ENCODE measurements around the gene CHMP5. TPM values are rescaled to one million over a fixed set of nuclear protein-coding genes. Genes with fewer than 3 reads are reported as not detected.

CHMP5 gene
- total and polyA plus RNA-seq, 8 donors = 9.8 to 164 (median 64.3) TPM

GRCh38 chr9:33236571-33236970, 28.3 kb upstream of the CHMP5 start:
- DNase-seq = no peak
- peaks cover 8 to 23% (median 15%) of the 10 kb centered on the region in 4 donors for H3K4me1 ChIP-seq
- no peak overlapping the region for H3K27ac ChIP-seq
- H3K36me3 ChIP-seq = no peaks in the 10 kb centered on the region
- intact Hi-C loops (cut with DNase I; ENCODE audit: low total_unique reads) = no loop called here
- H3K9me3 ChIP-seq = no peaks in the 10 kb centered on the region
- peaks cover 0 to 6% (median 0%) of the 10 kb centered on the region in 3 donors for H3K27me3 ChIP-seq
- no peak overlapping the region for H3K4me3 ChIP-seq
- TF ChIP-seq POLR2AphosphoS5 (IDR thresholded peaks at IDR 0.05) = no peak
- TF ChIP-seq CTCF (IDR thresholded peaks at IDR 0.05) = no peak
- TF ChIP-seq POLR2A (IDR thresholded peaks at IDR 0.05) = no peak
- TF ChIP-seq EP300 (IDR thresholded peaks at IDR 0.05) = no peak
- WGBS, 5 donors = 80 to 89% (median 86%) methylated on average over 3 of the region's 3 CpGs

GRCh38 chr9:33239921-33240320, 24.9 kb upstream of the CHMP5 start, which contains the start of gene SPINK4:
SPINK4 (plus strand) TSS chr9:33240167; CDS start chr9:33240209, 42 bp downstream.
- 0 to 37% (median 14%) methylated on average over 3 to 7 of the region's 7 CpGs for WGBS, 5 donors
- no peak within 1 kb of the TSS for H3K27ac ChIP-seq
- no peaks in the 10 kb centered on the region for H3K36me3 ChIP-seq
- no peaks in the 10 kb centered on the region for H3K9me3 ChIP-seq
- intact Hi-C loops (cut with DNase I; ENCODE audit: low total_unique reads) = no loop called here
- no peak within 1 kb of the TSS for H3K4me3 ChIP-seq
- no peak for TF ChIP-seq CTCF (IDR thresholded peaks at IDR 0.05)
- no peak for TF ChIP-seq POLR2AphosphoS5 (IDR thresholded peaks at IDR 0.05)
- no peak for TF ChIP-seq POLR2A (IDR thresholded peaks at IDR 0.05)
- TF ChIP-seq EP300 (IDR thresholded peaks at IDR 0.05) = no peak
- H3K4me1 ChIP-seq = peaks cover 0 to 10% (median 8%) of the 10 kb centered on the region in 4 donors
- peak; percentile 36 to 51 for DNase-seq
- H3K27me3 ChIP-seq = peaks cover 0 to 6% (median 0%) of the 10 kb centered on the region in 3 donors

- peaks cover 0 to 10% (median 7%) of the 10 kb centered on the region in 4 donors for H3K4me1 ChIP-seq
- WGBS, 5 donors = 64 to 73% (median 67%) methylated on average over 5 of the region's 5 CpGs
- H3K36me3 ChIP-seq = no peaks in the 10 kb centered on the region
- TF ChIP-seq POLR2AphosphoS5 (IDR thresholded peaks at IDR 0.05) (no peak), EP300 (IDR thresholded peaks at IDR 0.05) (no peak), CTCF (IDR thresholded peaks at IDR 0.05) (no peak), POLR2A (IDR thresholded peaks at IDR 0.05) (no peak)
- no peaks in the 10 kb centered on the region for H3K9me3 ChIP-seq
- peaks cover 0 to under 1% (median 0%) of the 10 kb centered on the region in 3 donors for H3K27me3 ChIP-seq
- no peak overlapping the region for H3K4me3 ChIP-seq
- no peak overlapping the region for H3K27ac ChIP-seq
- intact Hi-C loops (cut with DNase I; ENCODE audit: low total_unique reads) = no loop called here
- DNase-seq = no peak
Measured at GRCh38 chr9:33241298-33241697, 23.6 kb upstream of the CHMP5 start.

- no peaks in the 10 kb centered on the region for H3K27me3 ChIP-seq
- TF ChIP-seq POLR2AphosphoS5 (IDR thresholded peaks at IDR 0.05) (no peak), CTCF (IDR thresholded peaks at IDR 0.05) (no peak), EP300 (IDR thresholded peaks at IDR 0.05) (no peak), POLR2A (IDR thresholded peaks at IDR 0.05) (no peak)
- no peaks in the 10 kb centered on the region for H3K9me3 ChIP-seq
- peaks cover 0 to 10% (median 7%) of the 10 kb centered on the region in 4 donors for H3K4me1 ChIP-seq
- whole genome bisulfite sequencing, 5 donors = 78 to 86% (median 81%) methylated on average over 6 of the region's 6 CpGs
- intact Hi-C loops (cut with DNase I; ENCODE audit: low total_unique reads) = no loop called here
- H3K4me3 ChIP-seq = no peak overlapping the region
- H3K36me3 ChIP-seq = no peaks in the 10 kb centered on the region
- no peak overlapping the region for H3K27ac ChIP-seq
- DNase-seq = no peak
Measured at GRCh38 chr9:33242609-33243134, 22.2 kb upstream of the CHMP5 start.
